NCI-H510A treated with DMSO at 0.1 percent for 48 hours (cell line): ENCODE results near the gene SPOCK3.

Experiments
- DNase-seq: peaks from one replicate; lab custom pipeline; 2025; lab: John Stamatoyannopoulos, UW

The SPOCK3 gene

DNA sequence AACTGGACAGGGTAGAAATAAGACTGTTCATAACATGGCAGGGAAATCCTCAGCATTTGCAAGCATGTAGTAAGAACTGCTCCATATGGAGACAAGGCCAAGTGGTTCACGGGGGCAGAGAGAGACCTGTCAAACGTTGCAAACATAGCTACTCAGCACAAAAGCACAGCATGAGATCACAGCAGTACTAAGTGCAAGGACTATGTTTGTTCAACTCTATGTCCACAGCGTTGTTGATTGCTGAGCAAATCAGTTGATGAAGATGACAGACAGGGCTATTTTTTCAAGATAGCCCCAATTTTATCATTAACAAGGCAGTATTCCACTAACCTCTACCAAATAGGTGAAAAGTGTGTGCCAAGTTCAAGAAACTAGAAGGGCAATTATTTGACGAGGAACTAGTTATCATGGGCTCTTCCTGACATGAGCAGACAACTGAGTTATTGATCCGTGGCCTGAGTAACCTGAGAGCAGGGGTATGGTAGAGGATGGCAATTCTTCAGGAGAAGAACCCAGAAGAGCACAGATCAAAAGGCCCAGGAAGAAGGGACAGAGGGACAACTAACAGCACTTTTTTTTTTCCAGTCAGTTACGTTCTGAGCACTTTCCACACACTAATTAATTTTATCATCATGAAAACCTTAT is 57.4 kb downstream of the SPOCK3 start:
- peak; percentile 62 for DNase-seq

DNA sequence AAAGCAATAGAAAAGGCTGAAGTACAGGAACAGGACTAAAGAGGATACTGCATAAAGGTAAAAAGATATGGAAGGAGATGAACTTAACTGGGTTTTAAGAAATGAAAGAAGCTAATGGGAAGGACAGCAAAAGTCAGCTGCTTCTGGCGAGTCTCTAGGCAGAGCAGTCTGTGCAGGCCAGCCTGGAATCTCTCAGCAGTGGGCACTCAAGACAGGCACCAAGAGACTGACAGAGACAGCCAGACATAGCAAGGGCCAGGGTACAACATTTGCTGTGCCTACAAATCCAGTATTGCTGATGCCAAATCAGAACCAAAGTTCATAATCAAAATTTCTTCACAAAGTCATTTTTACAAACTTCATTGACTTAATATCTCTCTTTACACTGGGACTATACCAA is 62.4 kb downstream of the SPOCK3 start:
- DNase-seq, result no peak

DNA sequence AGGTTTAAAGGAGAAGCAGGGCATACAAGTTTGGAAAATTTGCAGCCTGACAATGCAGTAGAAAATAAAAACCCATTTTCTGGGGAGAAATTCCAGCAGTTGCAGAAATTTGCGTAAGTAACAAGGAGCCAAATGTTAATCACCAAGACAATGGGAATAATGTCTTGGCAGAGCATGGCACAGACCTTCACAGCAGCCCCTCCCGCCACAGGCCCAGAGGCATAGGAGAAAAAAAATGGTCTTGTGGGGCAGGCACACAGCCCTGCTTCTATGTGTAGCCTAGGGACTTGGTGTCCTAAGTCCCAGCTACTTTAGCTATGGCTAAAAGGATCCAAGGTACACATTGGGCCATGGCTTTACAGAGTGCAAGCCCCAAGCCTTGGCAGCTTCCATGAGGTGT is 65.7 kb downstream of the SPOCK3 start:
- no peak for DNase-seq

DNA sequence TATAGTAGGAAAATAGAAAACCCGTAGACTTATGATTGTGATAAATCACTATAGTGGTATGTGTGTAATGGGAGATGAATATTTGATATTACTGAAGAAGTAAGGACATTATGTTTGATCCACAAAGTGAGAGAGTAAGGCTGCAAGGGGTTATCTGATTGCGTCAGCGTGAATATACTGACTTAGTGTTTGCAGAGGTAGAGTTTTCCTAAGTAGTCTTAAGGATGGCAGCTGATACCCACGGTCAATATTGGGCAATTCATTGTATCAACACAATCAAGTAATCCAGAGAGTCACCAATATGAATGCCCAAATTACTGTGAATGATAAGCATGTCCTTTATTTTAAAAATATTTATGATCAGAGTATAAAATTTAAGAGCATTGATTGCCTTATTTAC is 83.7 kb downstream of the SPOCK3 start:
- DNase-seq, result no peak

DNA sequence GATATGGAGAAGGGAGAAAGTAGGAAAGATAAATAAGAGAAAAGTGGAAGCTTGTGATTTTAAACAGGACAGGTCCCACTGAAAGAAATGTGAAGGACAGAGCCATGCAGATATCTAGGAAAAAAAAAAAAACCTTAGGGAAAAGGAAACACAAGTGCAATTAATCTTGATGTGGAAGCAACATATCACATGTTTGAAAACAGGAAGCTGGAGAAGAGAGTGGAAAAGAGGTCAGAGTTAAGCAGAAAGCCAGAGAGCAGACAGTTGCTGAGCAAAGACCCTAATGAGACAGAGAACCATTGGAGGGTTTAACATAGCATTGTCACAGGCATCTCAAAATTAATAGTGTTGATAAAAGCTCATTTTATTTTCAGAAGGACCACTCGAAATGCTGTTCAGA is 89.7 kb downstream of the SPOCK3 start:
- DNase-seq, result no peak

DNA sequence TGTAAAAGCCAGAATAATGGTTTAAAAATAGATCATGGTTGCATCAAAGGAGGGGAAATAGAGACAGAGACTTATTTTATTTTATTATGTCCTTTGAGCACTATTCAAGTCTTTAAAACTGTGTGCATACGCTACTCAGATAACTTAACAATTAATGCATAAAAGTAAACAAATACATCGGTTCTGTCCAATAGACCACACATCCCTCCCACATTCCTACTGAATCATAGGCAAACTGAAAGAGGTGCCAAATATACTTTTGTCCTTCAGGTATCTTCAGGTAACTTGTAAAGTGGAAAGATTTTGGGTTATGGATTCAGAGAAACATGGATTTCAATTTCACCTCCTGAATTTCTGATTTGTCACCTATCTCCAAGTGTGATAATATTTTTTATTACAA is 91.3 kb downstream of the SPOCK3 start:
- no peak for DNase-seq

DNA sequence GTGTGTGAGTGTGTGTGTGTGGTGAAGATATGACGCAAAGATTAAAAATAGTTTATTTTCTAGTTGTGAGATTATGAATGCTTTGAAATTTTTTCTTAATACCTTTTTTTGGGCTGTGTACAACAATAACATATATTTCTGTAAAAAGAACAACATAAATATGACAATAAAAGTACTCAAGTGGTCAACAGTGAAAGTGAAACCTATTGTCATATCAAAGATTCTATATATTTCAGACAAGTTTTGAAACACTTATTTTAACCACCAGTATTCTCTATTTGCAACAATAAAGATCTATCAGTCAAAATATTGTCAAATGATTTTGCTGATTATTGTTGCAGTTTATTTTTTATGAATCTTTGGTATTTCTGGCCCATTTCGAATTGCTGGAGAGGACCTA is 98.0 kb downstream of the SPOCK3 start:
- no peak for DNase-seq

DNA sequence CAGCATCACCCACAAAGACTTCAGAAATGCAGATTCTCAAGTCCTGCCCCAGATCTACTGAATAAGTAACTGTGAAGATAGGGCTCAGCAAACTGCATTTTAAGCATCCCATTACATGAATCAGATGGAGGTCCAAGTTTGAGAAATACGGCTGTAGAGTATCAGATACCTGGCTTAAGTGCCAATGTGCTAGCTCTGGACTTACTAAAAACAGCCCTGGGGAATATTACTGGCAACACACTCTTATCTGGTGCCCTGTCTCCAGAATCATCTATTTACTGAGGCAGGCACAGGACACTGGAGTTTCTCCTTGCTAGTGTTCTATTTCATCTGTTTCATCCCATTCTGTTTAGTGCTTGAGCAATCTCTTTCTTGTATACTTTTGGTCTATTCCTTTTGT is 105.1 kb downstream of the SPOCK3 start:
- DNase-seq, result no peak

DNA sequence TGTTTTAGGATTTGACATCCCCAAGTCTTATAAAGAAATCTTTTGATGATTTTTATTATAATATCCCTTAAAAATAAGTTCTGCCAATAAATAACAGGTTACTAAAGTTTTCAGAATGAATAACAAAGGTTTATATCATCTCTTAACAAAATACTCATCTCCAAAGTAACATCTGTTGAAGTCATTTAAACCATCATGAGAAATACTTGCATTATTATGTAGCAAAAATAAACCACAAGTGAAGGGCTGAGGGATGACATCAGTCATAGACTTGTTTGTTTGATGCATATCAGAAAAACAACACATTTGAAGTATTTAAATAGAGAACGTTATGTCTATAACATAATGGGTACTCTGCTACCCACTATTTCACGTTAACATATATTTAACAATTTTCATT is 114.9 kb downstream of the SPOCK3 start:
- DNase-seq, result no peak

DNA sequence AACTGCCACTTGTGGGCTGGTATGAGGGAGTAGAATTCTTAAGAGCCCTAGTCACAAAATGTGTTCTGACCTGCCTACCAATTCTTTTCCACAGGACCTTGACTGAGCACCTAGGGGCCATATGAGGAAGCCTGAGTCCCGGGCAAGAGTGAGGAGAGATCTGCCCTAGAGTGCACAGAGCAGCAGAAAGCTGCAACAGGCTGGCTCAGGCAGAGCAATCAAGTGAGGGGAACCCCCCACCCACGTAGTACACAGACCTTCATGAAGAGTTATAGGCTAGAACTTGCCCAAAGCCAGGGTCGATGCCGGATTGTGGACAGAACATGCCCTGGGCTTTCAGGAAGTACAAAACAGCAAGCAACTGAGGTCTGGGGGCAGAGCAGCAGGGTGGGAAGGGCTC is 117.0 kb downstream of the SPOCK3 start:
- no peak for DNase-seq

DNA sequence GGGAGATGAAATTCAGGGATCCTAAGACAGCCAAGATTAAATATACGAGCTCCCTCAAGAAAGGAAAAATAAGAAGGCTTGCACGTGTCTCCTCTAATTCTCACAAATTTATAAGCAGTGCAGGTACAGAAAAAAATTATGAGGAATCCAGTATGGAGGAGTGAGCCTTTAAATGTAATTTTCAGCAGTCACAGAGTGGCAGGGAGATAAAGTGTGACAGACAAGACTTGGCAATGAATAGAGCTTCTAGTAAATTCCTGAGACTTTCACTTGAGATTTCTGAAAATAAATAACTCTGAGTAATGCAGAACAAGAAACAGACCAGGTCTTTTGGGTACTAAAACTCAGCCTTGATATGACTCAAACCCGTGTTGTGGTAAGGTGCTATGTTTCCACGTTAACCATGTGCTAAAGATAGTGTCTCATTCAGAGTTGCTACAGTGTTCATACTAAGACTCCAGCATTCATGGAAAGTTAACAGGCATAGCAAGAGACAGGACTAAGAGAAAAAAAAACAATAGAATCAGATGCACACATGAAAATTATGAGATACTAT is 119.8 kb downstream of the SPOCK3 start:
- DNase-seq, result no peak

DNA sequence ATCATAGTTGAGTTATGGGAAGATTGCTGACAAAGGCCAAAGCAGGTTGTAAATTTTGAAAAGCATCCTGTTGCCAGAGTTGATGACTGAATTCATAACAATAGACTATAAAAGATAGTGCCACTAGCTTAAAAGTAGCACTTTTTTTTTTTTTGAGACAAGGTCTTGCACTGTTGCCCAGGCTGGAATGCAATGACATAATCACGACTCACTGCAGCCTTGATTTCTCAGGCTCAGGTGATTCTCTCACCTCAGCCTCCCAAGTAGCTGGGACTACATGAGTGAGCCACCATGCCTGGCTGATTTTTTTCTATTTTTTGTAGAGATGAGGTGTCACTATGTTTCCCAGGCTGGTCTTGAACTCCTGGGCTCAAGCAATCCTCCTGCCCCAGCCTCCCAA is 122.7 kb downstream of the SPOCK3 start:
- DNase-seq, result no peak

DNA sequence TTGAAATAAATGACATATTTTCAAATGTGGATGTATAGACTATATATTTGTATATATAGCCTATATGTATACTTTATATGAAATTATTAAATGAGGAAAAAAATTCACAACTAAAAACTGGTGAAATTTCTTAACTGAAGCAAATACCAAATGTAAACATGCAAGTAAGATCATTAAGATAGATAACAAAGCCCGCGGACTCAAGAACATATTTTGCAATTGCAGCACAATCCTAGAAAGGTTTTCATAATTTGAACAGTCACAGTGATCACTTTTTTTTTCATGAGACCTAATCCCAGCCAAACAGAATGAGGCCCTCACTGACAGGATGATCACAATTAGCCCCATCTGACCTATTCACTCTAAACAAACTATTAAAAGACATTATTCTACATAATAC is 123.2 kb downstream of the SPOCK3 start:
- no peak for DNase-seq

DNA sequence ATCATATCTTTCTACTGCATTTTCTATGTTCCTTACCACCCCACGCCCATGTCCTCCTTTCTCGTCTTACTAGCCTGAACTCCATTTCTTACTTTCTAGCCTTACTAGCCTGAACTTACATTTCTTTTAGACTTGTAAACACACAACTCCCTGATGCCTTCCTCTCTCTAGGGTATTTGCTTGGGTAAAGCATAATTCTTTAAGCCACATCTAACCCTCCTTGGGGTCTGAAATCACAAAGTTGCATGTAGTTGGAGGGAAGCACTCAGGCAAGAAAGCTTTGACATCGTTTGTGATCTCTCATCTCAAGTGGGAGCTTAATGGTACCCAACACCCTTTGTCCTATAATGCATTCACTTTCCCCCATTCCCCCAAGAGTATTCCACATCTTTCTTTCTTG is 124.4 kb downstream of the SPOCK3 start:
- no peak for DNase-seq

DNA sequence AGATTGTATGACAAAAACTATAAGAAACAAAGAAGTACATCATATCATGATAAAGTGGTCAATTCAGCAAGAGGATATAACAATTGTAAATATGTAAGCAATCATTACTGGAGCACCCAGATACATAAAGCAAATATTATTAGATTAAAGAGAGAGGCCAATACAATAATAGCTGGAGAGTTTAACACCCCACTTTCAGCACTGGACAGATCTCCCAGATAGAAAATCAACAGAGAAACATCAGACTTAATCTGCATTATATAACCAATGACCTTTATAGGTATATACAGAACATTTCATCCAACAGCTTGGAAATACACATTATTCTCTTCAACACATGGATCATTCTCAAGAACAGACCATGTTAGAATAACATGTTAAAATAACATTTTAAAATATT is 128.4 kb downstream of the SPOCK3 start:
- no peak for DNase-seq

DNA sequence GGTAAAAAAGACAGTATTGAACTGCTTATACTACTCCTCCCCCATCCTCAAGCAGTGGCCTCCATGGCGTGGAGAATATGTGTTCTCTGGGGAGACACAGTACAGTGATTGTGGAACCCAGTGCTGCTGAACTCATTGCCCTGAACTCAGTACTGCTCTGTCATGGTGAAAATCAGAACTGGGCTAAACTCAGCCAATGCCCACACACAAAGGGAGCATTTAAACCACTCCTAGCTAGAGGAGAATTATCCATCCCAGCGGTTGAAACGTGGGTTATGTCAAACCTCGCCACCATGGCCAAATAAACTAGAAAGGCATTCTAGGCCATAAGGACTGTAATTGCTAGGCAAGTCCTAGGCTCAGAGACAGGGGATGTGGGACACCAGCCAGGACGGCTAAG is 131.8 kb downstream of the SPOCK3 start:
- no peak for DNase-seq

DNA sequence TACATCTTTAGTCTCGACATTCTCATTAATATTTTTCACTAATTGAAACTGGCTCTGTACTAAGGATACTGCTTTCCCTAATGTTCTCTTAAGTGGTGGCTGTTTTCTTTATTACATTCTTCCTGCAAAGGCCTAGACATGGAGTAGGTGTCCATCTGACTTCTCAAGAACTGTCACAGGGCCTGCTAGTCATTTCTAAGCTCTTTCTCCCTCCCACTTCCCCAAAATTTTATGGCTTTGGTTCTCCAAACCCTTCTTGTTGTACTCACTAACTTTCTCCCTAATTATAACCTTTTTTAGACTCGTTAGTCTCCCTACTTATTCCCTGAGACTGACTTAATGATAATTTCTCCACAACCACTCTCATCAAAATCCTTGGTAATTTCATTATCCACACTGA is 133.3 kb downstream of the SPOCK3 start:
- no peak for DNase-seq

DNA sequence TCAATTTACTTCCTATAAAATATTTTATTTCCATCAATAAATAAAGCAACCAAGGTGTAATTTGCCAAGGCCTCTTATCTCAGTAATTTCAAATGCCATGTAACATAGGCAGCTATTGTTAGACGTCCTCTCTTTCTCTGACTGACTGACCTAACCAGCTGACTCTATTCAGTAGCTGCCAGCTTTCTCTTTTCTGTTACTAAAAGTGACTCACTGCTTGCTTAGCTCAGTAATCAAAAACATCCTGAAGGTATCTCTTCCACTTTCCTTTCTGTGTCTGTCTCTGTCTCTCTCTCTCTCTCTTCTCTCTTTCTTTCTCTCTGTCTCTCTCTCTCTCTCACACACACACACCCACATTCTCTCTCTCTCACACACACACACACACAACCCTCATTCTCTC is 134.2 kb downstream of the SPOCK3 start:
- DNase-seq, result peak; percentile 7

DNA sequence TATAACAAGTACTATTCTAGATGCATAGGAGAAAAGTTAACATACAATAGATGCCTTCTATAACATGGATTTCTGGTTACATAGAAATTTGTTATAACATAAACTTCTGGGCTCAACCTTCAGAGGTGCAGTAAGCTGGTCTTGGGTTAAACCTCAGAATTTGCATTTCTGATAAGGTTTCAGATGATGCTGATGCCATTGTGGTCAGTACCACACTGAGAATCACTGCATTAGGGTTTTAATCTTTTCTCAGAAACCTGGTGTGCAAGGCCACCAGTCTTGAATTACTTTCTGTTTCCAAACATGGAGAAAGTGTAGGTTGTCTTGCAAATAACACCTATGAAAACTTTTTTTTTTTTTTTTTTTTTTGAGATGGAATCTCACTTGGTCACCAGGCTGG is 146.2 kb downstream of the SPOCK3 start:
- DNase-seq, result no peak

DNA sequence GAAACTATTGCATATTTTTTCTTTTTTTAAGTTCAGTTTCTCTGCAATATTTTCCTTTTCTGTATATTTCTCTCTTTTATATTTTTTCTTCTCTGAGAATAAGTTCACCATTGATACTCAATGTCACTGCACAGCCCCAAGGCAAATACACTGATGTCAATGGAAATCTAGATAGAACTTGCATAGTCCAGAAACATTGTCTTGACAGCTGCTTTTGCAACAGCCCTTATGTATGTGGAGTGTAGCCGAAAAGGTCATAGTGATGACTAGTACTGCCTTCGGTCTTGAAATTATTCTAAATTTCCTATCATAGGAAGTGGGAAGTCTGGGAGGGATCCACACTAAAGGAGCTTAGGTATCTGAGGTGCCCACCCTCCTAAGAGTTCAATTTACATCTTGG is 150.0 kb downstream of the SPOCK3 start:
- DNase-seq, result no peak

DNA sequence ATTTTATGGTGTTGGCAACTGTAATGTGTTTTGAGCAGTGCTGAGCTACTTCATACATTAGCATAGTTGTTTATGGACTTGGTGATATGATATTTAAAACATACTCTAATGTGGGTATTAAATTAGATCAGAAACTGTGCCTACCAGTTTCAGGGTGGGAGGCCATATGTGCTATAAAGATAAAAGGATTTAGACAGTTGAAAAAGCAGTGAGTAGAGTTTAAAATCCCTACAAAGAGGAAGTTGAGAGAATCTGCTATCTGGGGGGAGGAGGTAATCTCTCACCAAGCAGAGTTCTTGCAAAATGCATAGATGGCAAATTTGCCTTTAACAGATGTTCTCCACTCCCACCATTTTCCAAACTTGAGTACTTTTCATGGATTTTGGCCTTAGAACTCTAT is 154.5 kb downstream of the SPOCK3 start:
- DNase-seq, result no peak

DNA sequence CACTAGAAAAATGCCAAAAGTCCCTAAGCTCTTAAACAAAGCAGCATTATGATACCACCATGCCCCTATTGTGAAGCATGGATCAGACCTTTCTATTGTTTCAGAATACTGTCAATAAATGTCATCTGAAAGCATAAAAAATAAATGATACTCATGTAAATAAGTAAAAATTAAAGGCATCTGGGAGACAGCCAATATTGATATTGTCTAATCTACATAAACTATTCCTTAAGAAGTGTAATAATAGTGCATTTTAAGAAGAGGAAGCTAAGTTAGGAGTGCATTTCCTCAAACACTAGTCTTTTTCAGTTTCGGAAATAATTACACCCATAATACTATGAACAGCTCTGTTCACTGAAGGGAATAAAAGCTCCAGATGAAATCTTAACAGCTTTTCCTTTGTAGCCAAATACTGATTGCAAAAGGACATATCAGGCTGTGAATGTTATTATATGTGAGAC is 181.6 kb downstream of the SPOCK3 start:
- no peak for DNase-seq

DNA sequence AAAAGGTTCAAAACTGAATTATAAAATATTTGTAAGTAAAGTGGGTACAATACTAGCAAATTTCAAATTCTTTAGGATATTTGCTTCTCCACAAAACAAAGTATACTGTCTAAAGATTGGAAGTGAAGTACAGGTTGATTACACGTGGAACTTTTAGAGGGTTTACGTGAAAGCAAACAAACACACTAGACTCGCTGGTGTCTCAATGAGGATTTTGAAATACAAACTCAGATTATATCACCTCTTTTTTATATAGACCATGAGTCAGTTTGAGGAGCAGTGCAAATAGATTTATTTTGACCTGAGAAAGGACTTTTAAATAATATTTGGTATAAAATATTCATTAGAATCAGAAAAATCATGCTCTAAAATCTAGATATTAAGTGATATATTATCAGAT is 185.0 kb downstream of the SPOCK3 start:
- no peak for DNase-seq

DNA sequence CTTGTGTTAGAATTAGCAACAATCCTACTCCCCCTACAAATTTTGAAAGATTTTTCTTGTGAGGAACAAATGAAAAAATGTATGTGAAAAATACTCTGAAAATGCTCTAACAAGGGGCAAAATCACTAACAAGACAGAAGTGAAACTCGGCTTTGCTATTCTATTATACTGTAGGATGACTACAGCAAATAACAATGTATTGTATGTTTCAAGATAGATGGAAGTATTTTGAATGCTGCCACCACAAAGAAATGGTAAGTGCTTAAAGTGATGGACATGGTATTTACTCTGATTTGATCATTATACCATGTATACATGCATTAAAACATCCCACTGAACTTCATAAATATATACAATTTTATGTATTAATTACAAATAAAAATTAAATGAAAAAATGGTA is 192.8 kb downstream of the SPOCK3 start:
- DNase-seq, result no peak
